NOMO-1 (cell line): ENCODE measurements around the gene OSBPL6.
A peak's percentile ranks its signal among the peaks of the same experiment; 100 is the strongest.
"Not testable (repeated sequence)": the region's sequence is repeated elsewhere in the genome, so short reads cannot be mapped to it uniquely, and the experiment has no call there.

Experiments used
- DNase-seq, 2 experiments: peaks; one replicate each; lab custom pipeline; 2025; ENCODE audit not compliant: unreplicated experiment in 2 of 2; lab: John Stamatoyannopoulos, UW

Gene OSBPL6

DNA sequence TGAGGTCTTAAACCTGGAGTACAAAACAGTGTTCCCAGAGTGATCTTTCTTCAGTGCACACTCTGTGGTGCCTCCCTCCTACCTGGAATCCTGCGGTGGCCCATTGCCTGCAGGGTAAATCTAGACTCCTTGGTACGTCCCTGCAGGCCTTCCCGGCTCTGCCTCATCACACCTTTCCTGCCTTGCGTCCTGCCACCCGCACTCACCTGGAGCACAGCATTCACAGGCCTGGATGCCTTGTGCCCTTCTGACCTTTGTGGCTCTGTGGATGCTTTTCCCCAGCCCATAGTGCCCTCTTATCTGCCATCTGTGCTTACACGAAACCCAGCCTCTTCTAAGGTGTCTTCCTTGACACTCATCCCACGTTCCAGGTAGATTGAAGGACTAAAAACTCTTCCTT is 194.0 kb downstream of the OSBPL6 start:
- no peak for DNase-seq

GRCh38 chr2:178391701-178392100 is 197.4 kb downstream of the OSBPL6 start:
- DNase-seq = no peak

DNA sequence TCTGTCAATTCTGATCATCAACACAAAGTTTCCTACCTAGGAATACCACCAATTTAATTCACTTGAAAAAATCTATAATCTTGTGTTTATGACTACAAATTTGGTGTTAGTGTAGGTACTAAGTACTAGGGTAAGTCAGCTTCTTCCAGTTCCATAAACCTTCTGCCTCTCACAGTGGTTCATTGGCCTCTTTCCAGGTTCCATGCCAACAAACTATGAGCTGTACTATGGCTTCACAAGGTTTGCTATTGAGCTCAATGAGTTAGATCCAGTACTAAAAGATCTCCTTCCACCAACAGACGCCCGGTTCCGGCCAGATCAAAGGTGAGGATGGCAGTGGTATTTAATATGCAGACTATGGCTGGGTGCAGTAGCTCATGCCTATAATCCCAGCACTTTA is 197.9 kb downstream of the OSBPL6 start:
- DNase-seq = no peak

DNA sequence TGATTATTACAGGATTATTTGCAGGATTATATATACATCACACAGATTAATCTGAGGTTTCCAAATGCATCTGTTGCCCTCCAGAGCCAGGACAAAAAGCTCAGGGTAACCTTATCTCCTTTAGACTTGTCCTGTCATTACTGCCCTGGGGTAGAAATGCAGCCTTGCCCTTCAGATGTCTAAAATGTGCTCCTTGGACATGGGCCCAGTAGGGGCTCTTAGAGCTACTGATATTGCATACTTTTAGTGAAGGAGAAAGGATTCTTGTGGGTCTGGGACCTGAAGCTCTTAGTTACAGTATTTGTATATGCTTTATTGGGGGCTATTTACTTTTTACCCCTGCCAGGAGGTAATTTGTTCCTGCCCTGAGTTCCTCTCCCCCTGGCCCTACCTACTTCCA is 200.5 kb downstream of the OSBPL6 start:
- DNase-seq = no peak

DNA sequence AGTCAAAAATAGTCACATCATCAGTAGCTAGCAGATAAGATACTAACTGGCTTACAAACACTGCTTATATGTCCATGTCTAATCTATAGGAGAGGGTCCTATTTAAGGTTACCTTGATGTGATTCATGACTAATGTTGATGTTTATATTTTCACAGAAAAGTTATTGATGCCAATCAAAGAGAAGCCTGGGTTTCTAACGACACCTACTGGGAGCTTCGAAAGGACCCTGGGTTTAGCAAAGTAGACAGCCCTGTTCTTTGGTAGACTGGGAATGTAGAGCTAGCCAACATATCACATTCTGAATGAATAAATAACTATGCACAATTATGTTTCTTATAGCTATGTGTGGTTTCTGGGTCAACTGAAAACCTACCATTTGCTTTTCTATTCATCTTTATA is 201.0 kb downstream of the OSBPL6 start:
- no peak for DNase-seq

GRCh38 chr2:178395941-178396570 is 201.7 kb downstream of the OSBPL6 start:
- no peak for DNase-seq

DNA sequence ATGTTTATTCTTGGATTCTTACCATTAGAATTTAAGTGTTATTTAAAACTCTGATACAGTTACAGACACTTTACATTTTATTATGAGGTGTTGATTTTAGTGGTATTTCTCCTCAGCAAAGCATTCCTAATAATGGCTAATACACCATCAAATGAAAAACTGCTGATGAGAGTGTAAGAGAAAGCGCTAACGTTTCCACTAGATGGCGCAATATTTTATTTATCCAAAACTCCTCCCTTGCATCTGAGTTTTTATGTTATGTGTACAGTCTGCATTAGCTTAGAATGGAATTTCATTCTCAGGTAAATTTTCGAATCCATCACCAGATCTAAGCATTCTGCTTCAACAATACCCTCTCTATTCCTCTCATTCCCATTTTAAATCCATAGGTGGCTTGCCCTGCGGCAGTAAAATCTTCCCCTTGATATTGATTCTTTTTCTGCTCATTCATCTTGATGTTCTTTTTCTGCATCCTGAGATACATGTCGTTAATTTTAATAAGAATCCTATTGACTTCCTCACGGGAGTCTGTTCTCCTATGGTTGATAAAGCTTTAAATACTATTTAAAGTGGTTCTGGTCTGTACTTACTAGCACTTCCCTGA is 202.8 kb downstream of the OSBPL6 start:
- DNase-seq = peak in 1 of 2 experiments; percentile 52

GRCh38 chr2:178401994-178402437 is 207.7 kb downstream of the OSBPL6 start:
- DNase-seq = peak in 1 of 2 experiments; percentile 9

GRCh38 chr2:178403671-178404306 is 209.5 kb downstream of the OSBPL6 start:
- DNase-seq = no peak

DNA sequence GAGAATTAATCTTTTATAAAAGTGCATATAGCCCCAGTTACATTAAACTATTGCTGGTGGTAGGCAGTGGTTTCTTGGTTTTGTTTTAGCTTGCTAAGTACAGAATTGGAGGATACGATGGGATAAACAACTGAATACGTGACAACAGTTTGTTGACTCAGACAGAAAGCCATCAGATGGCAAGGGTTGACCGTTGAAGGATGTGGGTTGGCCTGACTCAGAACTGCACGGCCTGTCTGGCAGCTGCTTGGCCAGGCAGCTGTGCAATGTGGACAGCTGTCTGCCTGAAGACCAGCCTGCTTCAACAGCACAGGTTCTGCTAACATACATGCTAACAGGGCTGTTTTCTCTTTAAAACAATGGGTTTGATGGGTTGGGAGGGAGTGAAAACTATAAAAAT is 210.1 kb downstream of the OSBPL6 start:
- DNase-seq = peak; percentile 29 to 45

GRCh38 chr2:178409261-178409660 is 214.9 kb downstream of the OSBPL6 start:
- DNase-seq = no peak

DNA sequence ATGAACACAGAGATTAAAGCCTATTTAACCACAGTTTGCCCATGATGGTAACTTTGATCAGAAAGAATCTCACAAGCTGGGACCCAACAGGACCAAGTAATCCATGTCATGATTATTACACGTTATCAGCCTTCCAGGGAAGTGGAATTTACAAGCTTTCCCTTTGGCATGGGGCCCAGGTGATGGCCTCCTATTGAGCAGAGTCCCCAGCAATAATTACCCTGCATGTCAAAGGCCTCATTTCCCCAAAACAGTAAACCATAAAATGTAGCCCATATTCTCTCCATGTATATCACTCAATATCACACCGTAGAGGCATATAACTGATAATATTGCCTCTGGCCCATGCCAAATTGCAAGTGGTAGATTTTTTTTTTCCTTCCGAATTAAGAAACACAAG is 217.7 kb downstream of the OSBPL6 start:
- DNase-seq = no peak

GRCh38 chr2:178412453-178412852 is 218.1 kb downstream of the OSBPL6 start:
- DNase-seq = not testable (repeated sequence)

- DNase-seq = peak; percentile 71 to 83
Measured at GRCh38 chr2:178413472-178414265, 219.4 kb downstream of the OSBPL6 start.

GRCh38 chr2:178414266-178415247 is 220.2 kb downstream of the OSBPL6 start:
- DNase-seq = peak; percentile 96 to 98

GRCh38 chr2:178415979-178416378 is 221.7 kb downstream of the OSBPL6 start:
- DNase-seq = no peak

DNA sequence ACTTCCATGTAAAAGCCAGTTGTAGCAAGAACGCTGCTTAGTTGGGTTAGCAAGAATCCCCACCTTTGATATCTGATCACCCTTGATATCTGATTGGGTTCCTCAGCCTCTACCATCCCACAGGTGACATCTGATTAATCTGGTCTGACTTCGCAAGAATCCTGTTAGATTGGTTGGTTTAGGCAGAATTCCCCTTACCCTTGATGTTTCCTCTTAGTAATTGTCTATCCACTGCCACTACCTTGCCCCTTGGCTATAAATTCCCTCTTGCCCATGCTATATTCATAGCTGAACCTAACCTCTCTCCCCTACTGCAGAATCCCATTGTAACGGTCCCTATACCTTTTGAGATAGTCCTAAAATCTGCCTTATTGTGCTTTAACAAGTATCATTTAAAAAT is 223.6 kb downstream of the OSBPL6 start:
- no peak for DNase-seq

DNA sequence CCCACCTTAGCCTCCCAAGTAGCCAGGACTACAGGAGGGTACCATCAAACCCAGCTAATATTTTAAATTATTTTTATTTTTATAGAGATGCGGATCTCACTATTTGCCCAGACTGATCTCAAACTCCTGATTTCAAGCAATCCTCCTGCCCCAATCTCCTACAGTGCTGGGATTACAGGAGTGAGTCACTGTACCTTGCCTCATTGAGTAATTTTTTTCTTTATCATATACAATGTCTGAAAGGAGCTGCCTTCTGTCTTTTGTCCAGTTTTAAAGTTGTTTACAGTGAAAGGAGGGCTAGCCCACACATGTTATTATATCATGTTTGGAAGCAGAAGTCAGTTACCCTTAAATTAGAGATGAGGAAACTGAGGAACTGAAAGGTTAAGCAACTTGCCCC is 224.1 kb downstream of the OSBPL6 start:
- DNase-seq = peak in 1 of 2 experiments; percentile 13

- DNase-seq = peak in 1 of 2 experiments; percentile 11
Measured at GRCh38 chr2:178419123-178419522, 224.8 kb downstream of the OSBPL6 start.

- peak in 1 of 2 experiments; percentile 3 for DNase-seq
Measured at GRCh38 chr2:178420463-178420999, 226.2 kb downstream of the OSBPL6 start.
